Suprapubic skin (tissue), 4 donors: Measurements from ENCODE around the gene PROZ.

ENCODE experiments used
- CTCF ChIP-seq, 2 donors: fragments of 200-600 bp in 1 of 2; fragments of 450-650 bp in 1 of 2; sonication (generic) in 1 of 2; IDR thresholded peaks; one replicate each; pipeline ENCODE4 v1.5.1; 2016 to 2019; ENCODE audit warnings: antibody characterized with exemption in 2 of 2, mild to moderate bottlenecking in 1 of 2, moderate library complexity in 1 of 2
- POLR2A ChIP-seq, 2 donors: fragments of 450-650 bp; IDR thresholded peaks; one replicate each; pipeline ENCODE4 v1.6.1; 2017; ENCODE audit warnings: antibody characterized with exemption in 2 of 2, mild to moderate bottlenecking in 2 of 2, moderate library complexity in 2 of 2
- POLR2AphosphoS5 ChIP-seq, 3 donors: sonication (generic); formaldehyde crosslinking; IDR thresholded peaks; one replicate each; pipeline ENCODE4 v1.6.1; 2017; ENCODE audit warnings: antibody characterized with exemption in 3 of 3

- TF ChIP-seq CTCF (IDR thresholded peaks at IDR 0.05), result no peak
- TF ChIP-seq POLR2AphosphoS5 (IDR thresholded peaks at IDR 0.05), result no peak
- TF ChIP-seq POLR2A (IDR thresholded peaks at IDR 0.05), result no peak
Observed at GRCh38 chr13:113137691-113138298, 20.7 kb upstream of the PROZ start.
